ENCODE data around the gene ABAT.
"Not testable (repeated sequence)": the region's sequence is repeated elsewhere in the genome, so short reads cannot be mapped to it uniquely, and the experiment has no call there.

The ABAT gene

GRCh38 chr16:8751481-8752311 is 77.3 kb downstream of the ABAT start:
- DNase-seq = no peak

- DNase-seq = no peak
Observed at GRCh38 chr16:8752706-8753105, 78.3 kb downstream of the ABAT start.

- no peak for DNase-seq
Observed at GRCh38 chr16:8753416-8754054, 79.1 kb downstream of the ABAT start.

GRCh38 chr16:8756755-8757154 is 82.3 kb downstream of the ABAT start:
- DNase-seq = no peak

GRCh38 chr16:8758022-8758421 is 83.6 kb downstream of the ABAT start:
- DNase-seq = no peak

- DNase-seq = no peak
Observed at GRCh38 chr16:8760021-8760420, 85.6 kb downstream of the ABAT start.

GRCh38 chr16:8761078-8761477 is 86.7 kb downstream of the ABAT start:
- DNase-seq = no peak

- DNase-seq = no peak
Observed at GRCh38 chr16:8762254-8762653, 87.8 kb downstream of the ABAT start.

GRCh38 chr16:8763083-8763482 is 88.7 kb downstream of the ABAT start:
- DNase-seq = no peak

GRCh38 chr16:8763899-8764298 is 89.5 kb downstream of the ABAT start:
- no peak for DNase-seq

GRCh38 chr16:8764525-8765250 is 90.3 kb downstream of the ABAT start:
- no peak for DNase-seq

GRCh38 chr16:8767176-8767575 is 92.8 kb downstream of the ABAT start:
- DNase-seq = no peak

- no peak for DNase-seq
Observed at GRCh38 chr16:8768283-8768682, 93.9 kb downstream of the ABAT start.

GRCh38 chr16:8768692-8769091 is 94.3 kb downstream of the ABAT start:
- no peak for DNase-seq

- DNase-seq = no peak
Observed at GRCh38 chr16:8773537-8773936, 99.1 kb downstream of the ABAT start.

GRCh38 chr16:8774208-8774607 is 99.8 kb downstream of the ABAT start:
- no peak for DNase-seq

- DNase-seq = no peak
Observed at GRCh38 chr16:8775359-8775758, 100.9 kb downstream of the ABAT start.

- no peak for DNase-seq
Observed at GRCh38 chr16:8776129-8776584, 101.7 kb downstream of the ABAT start.

GRCh38 chr16:8777217-8777616 is 102.8 kb downstream of the ABAT start:
- no peak for DNase-seq

- DNase-seq = no peak
Observed at GRCh38 chr16:8781797-8782196, 107.4 kb downstream of the ABAT start.

GRCh38 chr16:8782673-8783072 is 108.3 kb downstream of the ABAT start:
- no peak for DNase-seq

GRCh38 chr16:8785408-8785807 is 111.0 kb downstream of the ABAT start:
- DNase-seq = no peak

GRCh38 chr16:8786316-8786715 is 111.9 kb downstream of the ABAT start:
- not testable (repeated sequence) for DNase-seq

All from NK-92 treated with Interleukin-12 subunit alpha and Interleukin-12 subunit beta, amount 100 ng/mL, for 24 hours (cell line).